22Rv1 (cell line): ENCODE results near the gene FAM168A.

Source experiments
- H3K27ac ChIP-seq: fragments of 450-650 bp; 2 replicates; pipeline ENCODE4 v1.5.1; 2017
- ZFX ChIP-seq: fragments of 450-650 bp; IDR thresholded peaks from 2 replicates; pipeline ENCODE4 v1.6.1; 2017; ENCODE audit warnings: antibody characterized with exemption, borderline replicate concordance
- TF ChIP-seq, protein P1 (sequence below): fragments of 450-650 bp; IDR thresholded peaks from 2 replicates; pipeline ENCODE4 v1.5.1; 2017; ENCODE audit warnings: mild to moderate bottlenecking

The FAM168A gene

GRCh38 chr11:73623686-73624085, 25.8 kb upstream of the FAM168A start:
- TF ChIP-seq, protein P1, sequence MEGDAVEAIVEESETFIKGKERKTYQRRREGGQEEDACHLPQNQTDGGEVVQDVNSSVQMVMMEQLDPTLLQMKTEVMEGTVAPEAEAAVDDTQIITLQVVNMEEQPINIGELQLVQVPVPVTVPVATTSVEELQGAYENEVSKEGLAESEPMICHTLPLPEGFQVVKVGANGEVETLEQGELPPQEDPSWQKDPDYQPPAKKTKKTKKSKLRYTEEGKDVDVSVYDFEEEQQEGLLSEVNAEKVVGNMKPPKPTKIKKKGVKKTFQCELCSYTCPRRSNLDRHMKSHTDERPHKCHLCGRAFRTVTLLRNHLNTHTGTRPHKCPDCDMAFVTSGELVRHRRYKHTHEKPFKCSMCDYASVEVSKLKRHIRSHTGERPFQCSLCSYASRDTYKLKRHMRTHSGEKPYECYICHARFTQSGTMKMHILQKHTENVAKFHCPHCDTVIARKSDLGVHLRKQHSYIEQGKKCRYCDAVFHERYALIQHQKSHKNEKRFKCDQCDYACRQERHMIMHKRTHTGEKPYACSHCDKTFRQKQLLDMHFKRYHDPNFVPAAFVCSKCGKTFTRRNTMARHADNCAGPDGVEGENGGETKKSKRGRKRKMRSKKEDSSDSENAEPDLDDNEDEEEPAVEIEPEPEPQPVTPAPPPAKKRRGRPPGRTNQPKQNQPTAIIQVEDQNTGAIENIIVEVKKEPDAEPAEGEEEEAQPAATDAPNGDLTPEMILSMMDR = no peak
- TF ChIP-seq ZFX = no peak
- no peak overlapping the region for H3K27ac ChIP-seq

GRCh38 chr11:73622926-73623593, 25.1 kb upstream of the FAM168A start:
- no peak overlapping the region for H3K27ac ChIP-seq
- TF ChIP-seq, protein P1 = no peak
- TF ChIP-seq ZFX = no peak

DNA sequence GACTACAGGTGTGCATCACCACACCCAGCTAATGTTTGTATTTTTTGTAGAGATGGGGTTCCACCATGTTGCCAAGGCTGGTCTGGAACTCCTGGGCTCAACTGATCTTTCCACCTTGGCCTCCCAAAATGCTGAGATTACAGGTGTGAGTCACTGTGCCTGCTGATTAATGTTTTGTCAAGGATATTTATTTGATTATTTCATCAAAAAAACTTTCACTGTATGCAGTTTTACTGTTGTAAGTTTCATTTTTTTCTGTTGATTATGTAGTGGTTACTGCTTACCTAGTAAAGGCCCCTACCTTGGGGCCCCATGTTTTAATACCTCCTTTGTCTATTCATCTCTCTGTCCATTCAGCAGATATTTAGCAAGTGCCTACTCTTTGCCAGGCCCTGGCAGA, 16.7 kb upstream of the FAM168A start:
- TF ChIP-seq, protein P1 = no peak
- no peak for TF ChIP-seq ZFX
- H3K27ac ChIP-seq = no peak overlapping the region

DNA sequence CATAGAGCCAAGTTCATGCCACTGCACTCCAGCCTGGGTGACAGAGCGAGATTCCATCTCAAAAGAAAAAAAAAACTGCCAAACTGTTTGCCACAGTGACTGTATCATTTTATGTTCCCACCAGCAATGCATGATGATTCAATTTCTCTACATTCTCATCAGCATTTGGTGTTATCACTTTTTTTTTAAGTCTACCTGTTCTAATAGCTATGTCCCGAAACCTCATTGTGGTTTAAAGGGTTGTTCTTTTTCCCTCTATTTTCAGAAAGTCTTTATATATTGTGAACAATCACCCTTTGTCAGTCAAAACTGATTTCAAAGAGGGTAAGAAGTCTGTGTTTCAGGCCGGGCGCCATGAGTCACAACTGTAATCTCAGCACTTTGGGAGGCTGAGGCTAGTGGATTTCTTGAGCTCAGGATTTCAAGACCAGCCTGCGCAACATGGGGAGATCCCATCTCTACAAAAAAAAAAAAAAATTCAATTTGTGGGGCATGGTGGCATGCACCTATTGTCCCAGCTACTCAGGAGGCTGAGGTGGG, 14.8 kb upstream of the FAM168A start:
- no peak for TF ChIP-seq ZFX
- TF ChIP-seq, protein P1 = no peak
- H3K27ac ChIP-seq = no peak overlapping the region

DNA sequence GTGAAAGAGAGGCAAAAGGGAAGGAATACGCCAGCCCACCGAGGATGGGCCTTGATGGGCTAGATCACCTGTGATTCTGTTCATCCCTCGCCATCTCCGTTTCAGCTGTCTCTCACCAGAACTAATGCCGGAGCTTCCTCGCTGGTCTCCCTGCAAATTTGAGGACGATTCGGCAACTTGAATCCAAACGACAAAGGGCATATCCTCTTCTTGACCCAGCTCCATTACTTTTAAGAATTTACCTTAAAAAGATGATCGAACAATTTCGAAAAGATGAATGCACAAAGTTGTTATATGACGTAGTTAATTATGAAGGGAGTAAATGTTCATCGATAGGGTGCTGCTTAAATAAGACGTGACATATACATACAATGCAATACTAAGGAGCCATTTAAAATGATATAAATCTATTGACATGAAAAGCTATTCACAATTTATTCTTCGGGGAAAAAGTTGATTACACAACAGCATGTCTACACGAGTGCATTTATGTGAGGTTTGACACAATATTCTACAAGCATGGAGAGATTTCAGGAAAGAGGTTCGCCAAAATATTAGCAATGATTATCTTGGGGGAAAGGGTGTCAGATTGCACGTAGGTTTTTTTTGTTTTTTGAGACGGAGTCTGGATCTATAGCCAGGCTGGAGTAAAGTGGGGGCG, 937 bp upstream of the FAM168A start:
- TF ChIP-seq, protein P1 = no peak
- no peak for TF ChIP-seq ZFX
- H3K27ac ChIP-seq = peak overlapping the region; percentile 78

DNA sequence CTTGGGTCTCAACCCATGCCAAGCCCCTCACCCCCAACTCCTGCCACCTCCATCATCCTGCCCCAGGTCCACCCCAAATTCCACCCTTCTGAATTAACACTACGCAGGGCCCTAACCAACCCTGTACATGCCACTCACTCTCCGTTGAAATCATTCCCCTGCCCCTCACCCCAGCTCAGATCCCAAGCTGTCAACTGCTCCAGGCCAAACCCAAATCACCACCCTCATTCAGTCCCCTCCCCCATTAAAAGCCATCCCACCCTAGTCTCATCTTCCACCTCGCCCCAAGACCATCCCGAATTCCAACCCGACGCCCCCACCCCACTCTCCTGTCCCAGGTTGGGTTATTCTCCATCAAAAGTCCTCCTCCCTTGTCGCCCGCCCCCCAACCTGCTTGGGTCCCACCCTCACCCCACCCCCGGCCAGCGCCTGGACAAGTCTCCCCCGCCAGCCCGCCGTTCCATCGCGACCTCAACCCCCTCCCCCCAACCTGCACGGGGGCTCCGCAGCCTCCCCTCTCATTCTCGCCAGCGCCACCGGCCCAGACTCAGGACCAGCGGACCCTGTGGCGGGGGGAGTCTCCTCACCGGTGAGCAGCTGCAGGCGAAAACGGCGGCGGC, 466 bp downstream of the FAM168A start:
- TF ChIP-seq, protein P1 = no peak
- TF ChIP-seq ZFX = no peak
- H3K27ac ChIP-seq = peak overlapping the region; percentile 78

DNA sequence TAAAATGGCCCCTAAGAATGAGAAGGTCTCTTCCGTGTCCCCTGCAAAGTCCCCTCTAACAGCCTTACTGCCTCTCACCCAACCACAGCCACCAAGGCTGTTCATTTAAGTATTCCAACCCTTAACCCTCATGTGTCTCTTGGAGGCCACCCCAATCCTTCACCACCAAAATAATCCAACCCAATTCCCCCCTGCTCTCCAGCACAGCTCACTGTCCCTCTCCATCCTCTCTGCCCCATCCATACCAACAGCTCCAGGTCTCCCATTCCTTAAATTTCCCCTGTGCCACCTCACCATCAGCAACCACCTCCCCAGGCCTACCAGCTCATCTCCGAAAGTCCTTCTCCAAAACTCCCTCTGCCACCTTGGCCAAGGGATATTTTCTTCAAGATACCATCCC, 1.4 kb downstream of the FAM168A start:
- H3K27ac ChIP-seq = no peak overlapping the region
- TF ChIP-seq ZFX = no peak
- TF ChIP-seq, protein P1 = no peak
